ENCODE data around the gene WLS.

GRCh38 chr1:68081775-68082283 is 150.5 kb downstream of the WLS start:
- no peak for TF ChIP-seq POLR2A (IDR thresholded peaks at IDR 0.05; ENCODE audit: low read length)
- no peak for TF ChIP-seq GATA1 (IDR thresholded peaks at IDR 0.05; ENCODE audit: low read depth, low read length)
